NB4 (cell line): ENCODE results near the gene ARHGAP29.
"Not testable (repeated sequence)": the region's sequence is repeated elsewhere in the genome, so short reads cannot be mapped to it uniquely, and the experiment has no call there.

Experiments
- DNase-seq: peaks from one replicate; pipeline ENCODE4 v3.0.0; 2010; ENCODE audit warnings: low read depth
- H3K4me3 ChIP-seq: one replicate; pipeline ENCODE4 v1.5.1; 2011; ENCODE audit warnings: mild to moderate bottlenecking, low read depth, low read length, moderate library complexity
- CTCF ChIP-seq: IDR thresholded peaks from one replicate; pipeline ENCODE4 v1.5.1; 2012; ENCODE audit warnings: low read depth, low read length
- MYC ChIP-seq: IDR thresholded peaks from 2 replicates; pipeline ENCODE4 v1.6.1; 2011; ENCODE audit warnings: low read depth, low read length
- POLR2A ChIP-seq: IDR thresholded peaks from 2 replicates; pipeline ENCODE4 v1.6.1; 2011; ENCODE audit warnings: mild to moderate bottlenecking; ENCODE audit not compliant: insufficient read length; ENCODE audit errors: extremely low read depth
- TF ChIP-seq, protein P1 (sequence below): IDR thresholded peaks from 2 replicates; pipeline ENCODE4 v1.6.1; 2011; ENCODE audit warnings: low read depth, low read length

Gene ARHGAP29

DNA sequence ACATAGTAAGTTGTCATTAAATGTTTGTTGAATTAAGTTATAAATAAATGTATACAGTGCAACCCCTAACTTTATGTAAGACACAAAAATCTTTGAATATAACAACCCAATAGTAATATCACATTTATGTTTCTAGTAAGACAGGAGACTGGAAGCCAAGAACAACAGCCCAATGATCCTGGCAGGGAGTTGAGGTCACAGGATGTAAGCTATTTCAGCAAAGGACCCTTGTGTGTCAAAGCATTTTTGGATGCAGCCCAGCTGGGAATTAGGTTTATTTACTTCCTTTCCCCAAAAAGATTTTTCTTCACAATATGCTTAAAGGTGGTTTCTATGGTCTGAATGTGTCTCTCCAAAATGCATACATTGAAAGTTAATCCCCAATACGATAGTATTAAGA lies 82.4 kb downstream of the ARHGAP29 start:
- TF ChIP-seq MYC (no peak), POLR2A (no peak), CTCF (no peak)
- TF ChIP-seq, protein P1, sequence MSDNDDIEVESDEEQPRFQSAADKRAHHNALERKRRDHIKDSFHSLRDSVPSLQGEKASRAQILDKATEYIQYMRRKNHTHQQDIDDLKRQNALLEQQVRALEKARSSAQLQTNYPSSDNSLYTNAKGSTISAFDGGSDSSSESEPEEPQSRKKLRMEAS: no peak
- no peak for DNase-seq
- H3K4me3 ChIP-seq: no peak overlapping the region

- DNase-seq: no peak
- H3K4me3 ChIP-seq: no peak overlapping the region
- TF ChIP-seq MYC: no peak
- TF ChIP-seq, protein P1: no peak
- TF ChIP-seq CTCF: no peak
- TF ChIP-seq POLR2A: no peak
Measured at GRCh38 chr1:94153133-94153532, 84.3 kb downstream of the ARHGAP29 start.

DNA sequence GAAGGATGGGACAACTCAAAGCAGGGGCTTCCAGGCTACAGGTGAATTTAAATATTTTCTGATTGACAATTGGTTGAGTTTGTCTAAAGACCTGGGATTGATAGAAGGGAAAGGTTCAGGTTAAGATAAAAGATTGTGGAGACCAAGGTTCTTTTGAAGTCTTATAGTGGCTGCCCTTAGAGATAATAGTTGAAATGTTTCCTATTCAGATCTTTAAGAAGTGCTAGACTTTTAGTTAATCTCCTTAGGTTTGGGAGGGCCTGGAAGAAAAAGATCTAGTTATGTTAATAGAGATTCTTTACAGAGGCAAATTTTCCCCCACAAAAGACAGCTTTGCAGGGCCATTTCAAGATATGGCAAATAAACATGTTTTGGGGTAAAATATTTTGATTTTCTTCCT lies 88.2 kb downstream of the ARHGAP29 start:
- DNase-seq, H3K4me3 ChIP-seq: not testable (repeated sequence)

DNA sequence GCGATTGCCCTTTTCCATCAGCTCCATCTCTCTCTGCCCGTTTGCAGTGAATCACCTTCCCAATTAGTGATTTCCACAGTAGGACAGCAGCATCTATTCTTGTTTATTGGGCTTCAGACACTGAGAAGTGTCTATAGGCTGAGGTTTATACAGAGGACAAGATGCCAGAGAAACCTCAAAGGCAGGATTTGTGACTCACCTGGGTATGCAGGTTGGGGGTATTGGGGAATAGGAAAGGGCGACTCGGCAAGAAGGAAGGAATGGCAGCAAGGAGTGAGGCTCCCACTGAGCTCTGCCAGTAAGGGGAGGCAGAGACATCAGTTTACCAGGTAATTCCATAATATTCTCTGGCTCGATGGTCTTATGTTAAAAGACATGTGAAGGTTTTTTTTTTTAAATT lies 91.1 kb downstream of the ARHGAP29 start:
- TF ChIP-seq POLR2A: no peak
- TF ChIP-seq, protein P1: no peak
- no peak for TF ChIP-seq CTCF
- TF ChIP-seq MYC: no peak
- H3K4me3 ChIP-seq: no peak overlapping the region
- no peak for DNase-seq

- no peak for DNase-seq
- TF ChIP-seq, protein P1: no peak
- TF ChIP-seq CTCF (no peak), MYC (no peak), POLR2A (no peak)
- no peak overlapping the region for H3K4me3 ChIP-seq
Measured at GRCh38 chr1:94144836-94145235, 92.5 kb downstream of the ARHGAP29 start.

DNA sequence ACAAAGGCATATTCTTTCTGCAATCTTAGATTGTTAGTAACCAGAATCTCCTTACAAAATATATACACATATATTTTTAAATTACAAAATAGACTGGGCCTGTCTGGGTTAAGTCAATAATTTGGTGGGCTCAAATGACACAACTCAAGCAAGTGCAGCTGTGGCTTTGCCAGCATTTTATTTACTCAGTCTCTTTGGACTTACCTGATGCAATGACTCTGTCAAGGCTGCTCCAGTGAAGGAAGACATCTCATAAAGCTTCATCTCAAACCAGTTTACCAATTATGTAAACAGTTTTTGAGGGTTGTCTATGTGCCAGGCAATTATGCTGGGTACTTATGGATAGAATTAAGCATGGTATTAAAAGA lies 93.6 kb downstream of the ARHGAP29 start:
- no peak for DNase-seq

More for the DNA sequence above, 93.6 kb downstream of the ARHGAP29 start:
- TF ChIP-seq POLR2A (no peak), CTCF (no peak), MYC (no peak)
- TF ChIP-seq, protein P1: no peak
- no peak overlapping the region for H3K4me3 ChIP-seq
